HEK293 (cell line): ENCODE measurements around the gene BORCS5.

Experiments used
- EGR2 ChIP-seq: fragments of 450-650 bp; formaldehyde crosslinking; IDR thresholded peaks from 2 replicates; pipeline ENCODE4 v1.5.1; 2016; ENCODE audit warnings: low read depth, missing biosample characterization, missing genetic modification characterization
- FEZF1 ChIP-seq: fragments of 450-650 bp; formaldehyde crosslinking; IDR thresholded peaks from 2 replicates; pipeline ENCODE4 v1.5.1; 2016; ENCODE audit warnings: missing biosample characterization, missing genetic modification characterization
- KLF8 ChIP-seq: fragments of 450-650 bp; formaldehyde crosslinking; IDR thresholded peaks from 2 replicates; pipeline ENCODE4 v1.5.1; 2016; ENCODE audit warnings: missing biosample characterization, missing genetic modification characterization
- PRDM1 ChIP-seq: fragments of 450-650 bp; formaldehyde crosslinking; IDR thresholded peaks from 2 replicates; pipeline ENCODE4; 2016; ENCODE audit warnings: missing biosample characterization, missing genetic modification characterization
- PRDM2 ChIP-seq: fragments of 450-650 bp; formaldehyde crosslinking; IDR thresholded peaks from 2 replicates; pipeline ENCODE4 v1.5.1; 2016; ENCODE audit warnings: missing biosample characterization, missing genetic modification characterization, borderline replicate concordance
- SCRT2 ChIP-seq: fragments of 450-650 bp; formaldehyde crosslinking; IDR thresholded peaks from 2 replicates; pipeline ENCODE4 v1.5.1; 2016; ENCODE audit warnings: missing biosample characterization, missing genetic modification characterization
- ZBTB1 ChIP-seq: fragments of 450-650 bp; formaldehyde crosslinking; IDR thresholded peaks from 2 replicates; pipeline ENCODE4 v1.5.1; 2016; ENCODE audit warnings: missing biosample characterization, missing genetic modification characterization
- ZBTB48 ChIP-seq: fragments of 450-650 bp; formaldehyde crosslinking; IDR thresholded peaks from 2 replicates; pipeline ENCODE4 v1.5.1; 2016; ENCODE audit warnings: missing biosample characterization, missing genetic modification characterization
- ZBTB49 ChIP-seq: fragments of 450-650 bp; formaldehyde crosslinking; IDR thresholded peaks from 2 replicates; pipeline ENCODE4 v1.5.1; 2016; ENCODE audit warnings: missing biosample characterization, missing genetic modification characterization, low read depth
- ZNF10 ChIP-seq: fragments of 450-650 bp; formaldehyde crosslinking; IDR thresholded peaks from 2 replicates; pipeline ENCODE4 v1.5.1; 2017; ENCODE audit warnings: missing biosample characterization, missing genetic modification characterization
- ZNF133 ChIP-seq: fragments of 450-650 bp; formaldehyde crosslinking; IDR thresholded peaks from 2 replicates; pipeline ENCODE4 v1.5.1; 2016; ENCODE audit warnings: missing biosample characterization, missing genetic modification characterization
- ZNF175 ChIP-seq: fragments of 450-650 bp; formaldehyde crosslinking; IDR thresholded peaks from 2 replicates; pipeline ENCODE4 v1.5.1; 2016; ENCODE audit warnings: missing biosample characterization, missing genetic modification characterization
- ZNF239 ChIP-seq: fragments of 450-650 bp; formaldehyde crosslinking; IDR thresholded peaks from 2 replicates; pipeline ENCODE4 v1.5.1; 2016; ENCODE audit warnings: missing biosample characterization, missing genetic modification characterization
- ZNF26 ChIP-seq: fragments of 450-650 bp; formaldehyde crosslinking; IDR thresholded peaks from 2 replicates; pipeline ENCODE4 v1.5.1; 2016; ENCODE audit warnings: missing biosample characterization, missing genetic modification characterization
- ZNF335 ChIP-seq: fragments of 450-650 bp; formaldehyde crosslinking; conservative IDR thresholded peaks from 2 replicates; pipeline ENCODE4 v1.5.1; 2016; ENCODE audit warnings: missing biosample characterization, missing genetic modification characterization
- ZNF404 ChIP-seq: fragments of 450-650 bp; formaldehyde crosslinking; IDR thresholded peaks from 2 replicates; pipeline ENCODE4 v1.5.1; 2017; ENCODE audit warnings: missing biosample characterization, missing genetic modification characterization
- ZNF473 ChIP-seq: fragments of 450-650 bp; formaldehyde crosslinking; IDR thresholded peaks from 2 replicates; pipeline ENCODE4 v1.5.1; 2017; ENCODE audit warnings: missing biosample characterization, missing genetic modification characterization
- ZNF514 ChIP-seq: fragments of 450-650 bp; formaldehyde crosslinking; IDR thresholded peaks from 2 replicates; pipeline ENCODE4 v1.5.1; 2016; ENCODE audit warnings: missing biosample characterization, missing genetic modification characterization
- ZNF530 ChIP-seq: fragments of 450-650 bp; formaldehyde crosslinking; IDR thresholded peaks from 2 replicates; pipeline ENCODE4 v1.5.1; 2016; ENCODE audit warnings: low read depth, missing biosample characterization, missing genetic modification characterization
- ZNF549 ChIP-seq: fragments of 450-650 bp; IDR thresholded peaks from 2 replicates; pipeline ENCODE4 v1.5.1; 2018; ENCODE audit warnings: missing biosample characterization, missing genetic modification characterization, mild to moderate bottlenecking, inconsistent platforms, moderate library complexity
- ZNF558 ChIP-seq: fragments of 450-650 bp; formaldehyde crosslinking; IDR thresholded peaks from 2 replicates; pipeline ENCODE4 v1.5.1; 2016; ENCODE audit warnings: missing biosample characterization, missing genetic modification characterization
- ZNF585B ChIP-seq: fragments of 450-650 bp; formaldehyde crosslinking; IDR thresholded peaks from 2 replicates; pipeline ENCODE4 v1.5.1; 2016; ENCODE audit warnings: missing biosample characterization, missing genetic modification characterization
- ZNF664 ChIP-seq: fragments of 450-650 bp; formaldehyde crosslinking; IDR thresholded peaks from 2 replicates; pipeline ENCODE4 v1.5.1; 2016; ENCODE audit warnings: missing biosample characterization, missing genetic modification characterization
- ZNF670 ChIP-seq: fragments of 450-650 bp; formaldehyde crosslinking; IDR thresholded peaks from 2 replicates; pipeline ENCODE4 v1.5.1; 2016; ENCODE audit warnings: missing biosample characterization, missing genetic modification characterization, low read depth
- ZNF677 ChIP-seq: fragments of 450-650 bp; IDR thresholded peaks from 2 replicates; pipeline ENCODE4 v1.5.0; 2018; ENCODE audit warnings: missing biosample characterization, mild to moderate bottlenecking, missing genetic modification characterization, moderate library complexity
- ZNF704 ChIP-seq: fragments of 450-650 bp; formaldehyde crosslinking; IDR thresholded peaks from 2 replicates; pipeline ENCODE4 v1.5.1; 2016; ENCODE audit warnings: missing biosample characterization, missing genetic modification characterization
- ZNF830 ChIP-seq: fragments of 450-650 bp; IDR thresholded peaks from 2 replicates; pipeline ENCODE4 v1.5.0; 2018; ENCODE audit warnings: missing biosample characterization, missing genetic modification characterization, low read depth, mild to moderate bottlenecking, moderate library complexity
- ZSCAN5A ChIP-seq: fragments of 450-650 bp; formaldehyde crosslinking; IDR thresholded peaks from 2 replicates; pipeline ENCODE4 v1.5.1; 2016; ENCODE audit warnings: missing biosample characterization, missing genetic modification characterization

Gene BORCS5

GRCh38 chr12:12365931-12366431, 9.1 kb downstream of the BORCS5 start (continued):
- TF ChIP-seq ZNF26 = no peak
- no peak for TF ChIP-seq ZNF677 (tag by site-specific recombination)
- TF ChIP-seq ZNF239 (tag by site-specific recombination) = no peak
- no peak for TF ChIP-seq ZBTB48 (tag by site-specific recombination)
- TF ChIP-seq PRDM1 (tag by site-specific recombination) = no peak; the same call in 1 of the 2 replicates
- TF ChIP-seq ZNF514 = no peak
- TF ChIP-seq ZNF10 = no peak
- TF ChIP-seq ZNF549 = no peak
- TF ChIP-seq KLF8 (tag by site-specific recombination) = no peak
- TF ChIP-seq ZNF133 (tag by site-specific recombination) = no peak
- no peak for TF ChIP-seq ZNF704 (tag by site-specific recombination)
- TF ChIP-seq EGR2 (tag by site-specific recombination) = peak; percentile 32; the same call in 1 of the 2 replicates
- no peak for TF ChIP-seq ZNF530 (tag by site-specific recombination)
- no peak for TF ChIP-seq ZNF670 (tag by site-specific recombination)
- TF ChIP-seq SCRT2 (tag by site-specific recombination) = no peak
- no peak for TF ChIP-seq ZSCAN5A
- TF ChIP-seq ZNF664 (tag by site-specific recombination) = no peak
- no peak for TF ChIP-seq ZNF473 (tag by site-specific recombination)
- no peak for TF ChIP-seq ZNF585B
- no peak for TF ChIP-seq ZBTB1
- no peak for TF ChIP-seq PRDM2 (tag by site-specific recombination)
- no peak for TF ChIP-seq ZNF175
- no peak for TF ChIP-seq ZBTB49 (tag by site-specific recombination)
- TF ChIP-seq FEZF1 (tag by site-specific recombination) = 0 out of 2 replicates have a peak, but pooled peaks have one; percentile 14
- TF ChIP-seq ZNF830 (tag by site-specific recombination) = no peak
- TF ChIP-seq ZNF335 (tag by site-specific recombination) = peak; percentile 50
- peak; percentile 43; the same call in 1 of the 2 replicates for TF ChIP-seq ZNF558
- TF ChIP-seq ZNF404 (tag by site-specific recombination) = no peak
